ENCODE measurements around the gene ARHGAP33.
A peak's percentile ranks its signal among the peaks of the same experiment; 100 is the strongest.

Gene ARHGAP33
- 1.4 to 7.0 reads per million in 2 experiments for total RNA-seq

GRCh38 chr19:35775298-35776101 is at the start of gene ARHGAP33:
ARHGAP33 (plus strand) TSS chr19:35775564; CDS start chr19:35775659, 95 bp downstream.
- peak; percentile 98 for DNase-seq (ENCODE audit: low read depth)

GRCh38 chr19:35727053-35727955 is 48.1 kb upstream of the ARHGAP33 start:
- DNase-seq (ENCODE audit: low read depth) = no peak

GRCh38 chr19:35727956-35728706 is 47.2 kb upstream of the ARHGAP33 start:
- no peak for DNase-seq (ENCODE audit: low read depth)

- no peak for DNase-seq (ENCODE audit: low read depth)
These were observed 46.3 kb upstream of the ARHGAP33 start for GRCh38 chr19:35729021-35729420.

GRCh38 chr19:35729763-35730162 is 45.6 kb upstream of the ARHGAP33 start:
- DNase-seq (ENCODE audit: low read depth) = no peak

- no peak for DNase-seq (ENCODE audit: low read depth)
These were observed 45.0 kb upstream of the ARHGAP33 start for GRCh38 chr19:35730326-35730725.

- no peak for DNase-seq (ENCODE audit: low read depth)
These were observed 44.0 kb upstream of the ARHGAP33 start for GRCh38 chr19:35731353-35731752.

- DNase-seq (ENCODE audit: low read depth) = no peak
These were observed 43.5 kb upstream of the ARHGAP33 start for GRCh38 chr19:35731779-35732405.

GRCh38 chr19:35732540-35733179 is 42.7 kb upstream of the ARHGAP33 start:
- DNase-seq (ENCODE audit: low read depth) = no peak

- DNase-seq (ENCODE audit: low read depth) = no peak
These were observed 41.9 kb upstream of the ARHGAP33 start for GRCh38 chr19:35733180-35734125.

- no peak for DNase-seq (ENCODE audit: low read depth)
These were observed 41.1 kb upstream of the ARHGAP33 start for GRCh38 chr19:35734273-35734672.

- no peak for DNase-seq (ENCODE audit: low read depth)
These were observed 40.5 kb upstream of the ARHGAP33 start for GRCh38 chr19:35734889-35735288.

- no peak for DNase-seq (ENCODE audit: low read depth)
These were observed 38.2 kb upstream of the ARHGAP33 start for GRCh38 chr19:35736913-35737886.

GRCh38 chr19:35738021-35738886 is 37.1 kb upstream of the ARHGAP33 start:
- DNase-seq (ENCODE audit: low read depth) = no peak

- no peak for DNase-seq (ENCODE audit: low read depth)
These were observed 36.5 kb upstream of the ARHGAP33 start for GRCh38 chr19:35738887-35739229.

GRCh38 chr19:35739275-35740107 is 35.9 kb upstream of the ARHGAP33 start:
- no peak for DNase-seq (ENCODE audit: low read depth)

- no peak for DNase-seq (ENCODE audit: low read depth)
These were observed 35.3 kb upstream of the ARHGAP33 start for GRCh38 chr19:35740108-35740422.

Measured in T follicular helper cell (primary cell).